WTC11 (cell line): ENCODE data around the gene NSMCE1.

Experiments used
- CBFB ChIP-seq: sonication (generic); formaldehyde crosslinking; IDR thresholded peaks from 2 replicates; pipeline ENCODE4 v1.8.1; 2022; ENCODE audit warnings: mild to moderate bottlenecking, low read depth, missing genetic modification reagents
- CREB1 ChIP-seq: sonication (generic); formaldehyde crosslinking; IDR thresholded peaks from 2 replicates; pipeline ENCODE4 v1.8.0; 2023; ENCODE audit warnings: mild to moderate bottlenecking, missing genetic modification reagents
- CREM ChIP-seq: sonication (generic); formaldehyde crosslinking; IDR thresholded peaks from 2 replicates; pipeline ENCODE4 v1.8.1; 2022; ENCODE audit warnings: mild to moderate bottlenecking, missing genetic modification reagents, moderate library complexity
- ELF4 ChIP-seq: sonication (generic); formaldehyde crosslinking; IDR thresholded peaks from 2 replicates; pipeline ENCODE4 v1.8.1; 2022; ENCODE audit warnings: low read depth, mild to moderate bottlenecking, moderate library complexity, missing genetic modification reagents
- HMGA2 ChIP-seq: fragments of 250-450 bp; sonication (Bioruptor Pico); IDR thresholded peaks from 2 replicates; pipeline ENCODE4 v1.4.0; 2021; ENCODE audit warnings: mild to moderate bottlenecking, moderate library complexity
- IRF2 ChIP-seq: sonication (generic); formaldehyde crosslinking; IDR thresholded peaks from 2 replicates; pipeline ENCODE4 v1.8.0; 2022; ENCODE audit warnings: low read depth, missing genetic modification reagents, borderline replicate concordance
- NFE2L1 ChIP-seq: sonication (generic); formaldehyde crosslinking; IDR thresholded peaks from 2 replicates; pipeline ENCODE4 v1.8.1; 2023; ENCODE audit warnings: missing genetic modification reagents
- SMAD3 ChIP-seq: sonication (generic); formaldehyde crosslinking; IDR thresholded peaks from 2 replicates; pipeline ENCODE4 v1.8.0; 2022; ENCODE audit warnings: missing genetic modification reagents, mild to moderate bottlenecking, borderline replicate concordance
- ZBTB21 ChIP-seq: sonication (generic); formaldehyde crosslinking; IDR thresholded peaks from 2 replicates; pipeline ENCODE4 v1.8.1; 2023; ENCODE audit warnings: mild to moderate bottlenecking, missing genetic modification reagents, borderline replicate concordance
- ZNF396 ChIP-seq: fragments of 250-450 bp; sonication (Bioruptor Pico); IDR thresholded peaks from 2 replicates; pipeline ENCODE4 v1.8.0; 2021; ENCODE audit warnings: mild to moderate bottlenecking, moderate library complexity, borderline replicate concordance
- ZNF423 ChIP-seq: fragments of 250-450 bp; sonication (Bioruptor Pico); IDR thresholded peaks from 2 replicates; pipeline ENCODE4 v2.1.2; 2022; ENCODE audit warnings: mild to moderate bottlenecking, moderate library complexity
- TF ChIP-seq, protein P1 (sequence below): fragments of 200-600 bp; IDR thresholded peaks from 2 replicates; pipeline ENCODE4 v1.8.0; 2022; ENCODE audit warnings: antibody characterized with exemption
- TF ChIP-seq, protein P2 (sequence below): sonication (generic); formaldehyde crosslinking; IDR thresholded peaks from 2 replicates; pipeline ENCODE4 v1.8.1; 2023; ENCODE audit warnings: mild to moderate bottlenecking, missing genetic modification reagents
- TF ChIP-seq, protein P3 (sequence below): sonication (generic); formaldehyde crosslinking; IDR thresholded peaks from 2 replicates; pipeline ENCODE4 v1.8.1; 2022; ENCODE audit warnings: missing genetic modification reagents, borderline replicate concordance

DNA sequence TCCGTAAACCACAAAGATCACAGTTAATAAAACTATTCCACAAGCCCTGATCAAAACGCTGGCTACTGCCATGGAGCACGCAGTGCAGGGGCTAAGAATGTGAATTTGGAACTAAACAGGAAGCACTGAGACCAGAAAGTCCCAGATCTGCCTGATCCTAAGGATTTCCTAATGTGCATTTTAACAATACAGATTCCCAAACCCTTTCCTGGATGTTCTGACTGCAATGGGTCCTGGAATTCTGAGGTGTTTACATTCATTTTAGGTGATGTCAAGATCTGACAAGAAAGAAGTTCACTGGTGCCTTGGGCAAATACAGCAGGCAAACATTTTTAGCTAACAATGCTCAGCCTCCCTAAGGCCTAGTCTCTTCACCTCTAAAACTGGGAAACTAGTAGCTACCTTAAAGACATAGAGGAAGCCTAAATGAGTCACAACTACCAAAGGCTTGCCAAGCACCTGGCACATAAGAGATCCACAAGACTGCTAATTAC, 10.3 kb downstream of the NSMCE1 start:
- TF ChIP-seq CBFB (CRISPR knock-in tag): no peak
- TF ChIP-seq ZBTB21 (CRISPR knock-in tag): no peak
- TF ChIP-seq, protein P1, sequence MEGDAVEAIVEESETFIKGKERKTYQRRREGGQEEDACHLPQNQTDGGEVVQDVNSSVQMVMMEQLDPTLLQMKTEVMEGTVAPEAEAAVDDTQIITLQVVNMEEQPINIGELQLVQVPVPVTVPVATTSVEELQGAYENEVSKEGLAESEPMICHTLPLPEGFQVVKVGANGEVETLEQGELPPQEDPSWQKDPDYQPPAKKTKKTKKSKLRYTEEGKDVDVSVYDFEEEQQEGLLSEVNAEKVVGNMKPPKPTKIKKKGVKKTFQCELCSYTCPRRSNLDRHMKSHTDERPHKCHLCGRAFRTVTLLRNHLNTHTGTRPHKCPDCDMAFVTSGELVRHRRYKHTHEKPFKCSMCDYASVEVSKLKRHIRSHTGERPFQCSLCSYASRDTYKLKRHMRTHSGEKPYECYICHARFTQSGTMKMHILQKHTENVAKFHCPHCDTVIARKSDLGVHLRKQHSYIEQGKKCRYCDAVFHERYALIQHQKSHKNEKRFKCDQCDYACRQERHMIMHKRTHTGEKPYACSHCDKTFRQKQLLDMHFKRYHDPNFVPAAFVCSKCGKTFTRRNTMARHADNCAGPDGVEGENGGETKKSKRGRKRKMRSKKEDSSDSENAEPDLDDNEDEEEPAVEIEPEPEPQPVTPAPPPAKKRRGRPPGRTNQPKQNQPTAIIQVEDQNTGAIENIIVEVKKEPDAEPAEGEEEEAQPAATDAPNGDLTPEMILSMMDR: no peak
- no peak for TF ChIP-seq CREB1 (CRISPR knock-in tag)
- TF ChIP-seq ZNF423: no peak
- no peak for TF ChIP-seq ZNF396 (CRISPR knock-in tag)
- TF ChIP-seq, protein P2, sequence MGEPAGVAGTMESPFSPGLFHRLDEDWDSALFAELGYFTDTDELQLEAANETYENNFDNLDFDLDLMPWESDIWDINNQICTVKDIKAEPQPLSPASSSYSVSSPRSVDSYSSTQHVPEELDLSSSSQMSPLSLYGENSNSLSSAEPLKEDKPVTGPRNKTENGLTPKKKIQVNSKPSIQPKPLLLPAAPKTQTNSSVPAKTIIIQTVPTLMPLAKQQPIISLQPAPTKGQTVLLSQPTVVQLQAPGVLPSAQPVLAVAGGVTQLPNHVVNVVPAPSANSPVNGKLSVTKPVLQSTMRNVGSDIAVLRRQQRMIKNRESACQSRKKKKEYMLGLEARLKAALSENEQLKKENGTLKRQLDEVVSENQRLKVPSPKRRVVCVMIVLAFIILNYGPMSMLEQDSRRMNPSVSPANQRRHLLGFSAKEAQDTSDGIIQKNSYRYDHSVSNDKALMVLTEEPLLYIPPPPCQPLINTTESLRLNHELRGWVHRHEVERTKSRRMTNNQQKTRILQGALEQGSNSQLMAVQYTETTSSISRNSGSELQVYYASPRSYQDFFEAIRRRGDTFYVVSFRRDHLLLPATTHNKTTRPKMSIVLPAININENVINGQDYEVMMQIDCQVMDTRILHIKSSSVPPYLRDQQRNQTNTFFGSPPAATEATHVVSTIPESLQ (CRISPR knock-in tag): no peak
- no peak for TF ChIP-seq CREM (CRISPR knock-in tag)
- TF ChIP-seq NFE2L1: no peak
- TF ChIP-seq SMAD3 (CRISPR knock-in tag): no peak
- TF ChIP-seq, protein P3, sequence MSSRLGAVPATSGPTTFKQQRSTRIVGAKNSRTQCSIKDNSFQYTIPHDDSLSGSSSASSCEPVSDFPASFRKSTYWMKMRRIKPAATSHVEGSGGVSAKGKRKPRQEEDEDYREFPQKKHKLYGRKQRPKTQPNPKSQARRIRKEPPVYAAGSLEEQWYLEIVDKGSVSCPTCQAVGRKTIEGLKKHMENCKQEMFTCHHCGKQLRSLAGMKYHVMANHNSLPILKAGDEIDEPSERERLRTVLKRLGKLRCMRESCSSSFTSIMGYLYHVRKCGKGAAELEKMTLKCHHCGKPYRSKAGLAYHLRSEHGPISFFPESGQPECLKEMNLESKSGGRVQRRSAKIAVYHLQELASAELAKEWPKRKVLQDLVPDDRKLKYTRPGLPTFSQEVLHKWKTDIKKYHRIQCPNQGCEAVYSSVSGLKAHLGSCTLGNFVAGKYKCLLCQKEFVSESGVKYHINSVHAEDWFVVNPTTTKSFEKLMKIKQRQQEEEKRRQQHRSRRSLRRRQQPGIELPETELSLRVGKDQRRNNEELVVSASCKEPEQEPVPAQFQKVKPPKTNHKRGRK (CRISPR knock-in tag): no peak
- no peak for TF ChIP-seq ELF4 (CRISPR knock-in tag)
- no peak for TF ChIP-seq IRF2 (CRISPR knock-in tag)
- no peak for TF ChIP-seq HMGA2 (CRISPR knock-in tag)
